SU-DHL-6 (cell line): Measurements from ENCODE around the gene OSBPL10.
A peak's percentile ranks its signal among the peaks of the same experiment; 100 is the strongest.

Source experiments
- H2AFZ ChIP-seq: fragments of 200-600 bp; sonication (generic); 2 replicates; pipeline ENCODE4 v1.6.1; 2014; ENCODE audit warnings: low read depth, mild to moderate bottlenecking, moderate library complexity, mixed read lengths, antibody characterized with exemption, low read length; ENCODE audit not compliant: severe bottlenecking
- H3F3A ChIP-seq: fragments of 200-600 bp; shearing (Covaris generic); 2 replicates; pipeline ENCODE4 v1.6.0; 2016; ENCODE audit warnings: antibody characterized with exemption, mild to moderate bottlenecking; ENCODE audit not compliant: insufficient read depth
- H3K27ac ChIP-seq: fragments of 200-600 bp; sonication (generic); 2 replicates; pipeline ENCODE4 v1.5.1; 2016; ENCODE audit warnings: low read depth, mild to moderate bottlenecking, low read length, moderate library complexity, mixed read lengths
- H3K27me3 ChIP-seq: fragments of 200-600 bp; sonication (generic), shearing (Covaris generic); 2 replicates; pipeline ENCODE4 v1.6.0; 2014; ENCODE audit warnings: mild to moderate bottlenecking, low read length
- H3K36me3 ChIP-seq: fragments of 200-600 bp; sonication (generic); 2 replicates; pipeline ENCODE4 v1.6.1; 2014; ENCODE audit warnings: mild to moderate bottlenecking, low read length, mixed read lengths
- H3K4me2 ChIP-seq: fragments of 300-600, 200-600 bp; shearing (Covaris generic), sonication (generic); 2 replicates; pipeline ENCODE4 v1.6.0; 2014; ENCODE audit warnings: low read length, low read depth, mild to moderate bottlenecking; ENCODE audit not compliant: poor library complexity, severe bottlenecking
- H3K4me3 ChIP-seq: fragments of 200-600 bp; sonication (generic); 2 replicates; pipeline ENCODE4 v1.5.1; 2014; ENCODE audit warnings: antibody characterized with exemption, low read length, mild to moderate bottlenecking, mixed read lengths; ENCODE audit not compliant: insufficient read depth, poor library complexity, severe bottlenecking
- H3K79me2 ChIP-seq: fragments of 200-600 bp; sonication (generic); 2 replicates; pipeline ENCODE4 v1.6.1; 2014; ENCODE audit warnings: mild to moderate bottlenecking, low read length, moderate library complexity; ENCODE audit not compliant: insufficient read depth
- H3K9ac ChIP-seq: fragments of 200-600 bp; sonication (generic); 2 replicates; pipeline ENCODE4 v1.7.0; 2014; ENCODE audit warnings: mild to moderate bottlenecking, low read length
- H3K9me2 ChIP-seq: fragments of 200-600 bp; sonication (generic); replicated peaks from 2 replicates; pipeline ENCODE4 v1.6.1; 2014; ENCODE audit warnings: low read length; ENCODE audit not compliant: insufficient read depth
- H3K9me3 ChIP-seq: fragments of 200-600 bp; sonication (generic); 2 replicates; pipeline ENCODE4 v1.6.1; 2014; ENCODE audit warnings: low read length, mixed read lengths; ENCODE audit not compliant: insufficient read depth
- H4K20me1 ChIP-seq: fragments of 200-600 bp; sonication (generic); 2 replicates; pipeline ENCODE4 v1.6.1; 2014; ENCODE audit warnings: low read depth, mild to moderate bottlenecking, antibody characterized with exemption, low read length, moderate library complexity, mixed read lengths
- EZH2phosphoT487 ChIP-seq: fragments of 200-600 bp; sonication (generic), shearing (Covaris generic); conservative IDR thresholded peaks from 2 replicates; pipeline ENCODE4 v1.6.1; 2018; ENCODE audit warnings: mild to moderate bottlenecking, antibody characterized with exemption, low read length, moderate library complexity, mixed read lengths
- TF ChIP-seq, protein P1 (sequence below): fragments of 200-600 bp; sonication (generic); IDR thresholded peaks from one replicate; pipeline ENCODE4 v1.5.1; 2017; ENCODE audit warnings: antibody characterized with exemption, mild to moderate bottlenecking, low read length, moderate library complexity; ENCODE audit not compliant: insufficient read depth, poor library complexity, severe bottlenecking

OSBPL10 gene

GRCh38 chr3:31958701-31959152 lies 22.3 kb downstream of the OSBPL10 start:
- Histone ChIP-seq H3F3A (peaks cover 72% of the 10 kb centered on the region), H3K9ac (peak overlapping the region; percentile 64), H3K9me2 (no peaks in the 10 kb centered on the region), H3K27me3 (no peaks in the 10 kb centered on the region), H3K79me2 (peaks cover 97% of the 10 kb centered on the region), H3K36me3 (peaks cover 10% of the 10 kb centered on the region; the same call in 1 of the 2 replicates), H4K20me1 (no peaks in the 10 kb centered on the region), H3K9me3 (peaks cover 11% of the 10 kb centered on the region; the same call in 1 of the 2 replicates), H3K27ac (peak overlapping the region; percentile 98), H2AFZ (no peak overlapping the region), H3K4me2 (peak overlapping the region; percentile 95), H3K4me3 (peak overlapping the region; percentile 52)
- TF ChIP-seq EZH2phosphoT487: no peak
- TF ChIP-seq, protein P1, sequence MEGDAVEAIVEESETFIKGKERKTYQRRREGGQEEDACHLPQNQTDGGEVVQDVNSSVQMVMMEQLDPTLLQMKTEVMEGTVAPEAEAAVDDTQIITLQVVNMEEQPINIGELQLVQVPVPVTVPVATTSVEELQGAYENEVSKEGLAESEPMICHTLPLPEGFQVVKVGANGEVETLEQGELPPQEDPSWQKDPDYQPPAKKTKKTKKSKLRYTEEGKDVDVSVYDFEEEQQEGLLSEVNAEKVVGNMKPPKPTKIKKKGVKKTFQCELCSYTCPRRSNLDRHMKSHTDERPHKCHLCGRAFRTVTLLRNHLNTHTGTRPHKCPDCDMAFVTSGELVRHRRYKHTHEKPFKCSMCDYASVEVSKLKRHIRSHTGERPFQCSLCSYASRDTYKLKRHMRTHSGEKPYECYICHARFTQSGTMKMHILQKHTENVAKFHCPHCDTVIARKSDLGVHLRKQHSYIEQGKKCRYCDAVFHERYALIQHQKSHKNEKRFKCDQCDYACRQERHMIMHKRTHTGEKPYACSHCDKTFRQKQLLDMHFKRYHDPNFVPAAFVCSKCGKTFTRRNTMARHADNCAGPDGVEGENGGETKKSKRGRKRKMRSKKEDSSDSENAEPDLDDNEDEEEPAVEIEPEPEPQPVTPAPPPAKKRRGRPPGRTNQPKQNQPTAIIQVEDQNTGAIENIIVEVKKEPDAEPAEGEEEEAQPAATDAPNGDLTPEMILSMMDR: no peak

- no peak overlapping the region for H2AFZ ChIP-seq
- peaks cover 11% of the 10 kb centered on the region; the same call in 1 of the 2 replicates for H3K9me3 ChIP-seq
- TF ChIP-seq, protein P1: no peak
- TF ChIP-seq EZH2phosphoT487: no peak
- H3K4me2 ChIP-seq: peak overlapping the region; percentile 95
- H3K9ac ChIP-seq: peak overlapping the region; percentile 64
- no peaks in the 10 kb centered on the region for H3K27me3 ChIP-seq
- peaks cover 80% of the 10 kb centered on the region for H3K79me2 ChIP-seq
- peaks cover 71% of the 10 kb centered on the region for H3F3A ChIP-seq
- no peaks in the 10 kb centered on the region for H3K9me2 ChIP-seq
- peak overlapping the region; percentile 11 for H3K4me3 ChIP-seq
- H4K20me1 ChIP-seq: no peaks in the 10 kb centered on the region
- peaks cover 10% of the 10 kb centered on the region; the same call in 1 of the 2 replicates for H3K36me3 ChIP-seq
- peak overlapping the region; percentile 98 for H3K27ac ChIP-seq
These were observed 24.0 kb downstream of the OSBPL10 start for GRCh38 chr3:31957106-31957505.

- Histone ChIP-seq H3K9me3 (peaks cover 11% of the 10 kb centered on the region; the same call in 1 of the 2 replicates), H3K9ac (no peak overlapping the region), H3K79me2 (peaks cover 79% of the 10 kb centered on the region), H3K4me3 (peak overlapping the region; percentile 7), H4K20me1 (no peaks in the 10 kb centered on the region), H2AFZ (no peak overlapping the region), H3K4me2 (peak overlapping the region; percentile 94), H3K9me2 (no peaks in the 10 kb centered on the region), H3K36me3 (peaks cover 10% of the 10 kb centered on the region; the same call in 1 of the 2 replicates), H3F3A (peaks cover 68% of the 10 kb centered on the region), H3K27me3 (no peaks in the 10 kb centered on the region), H3K27ac (peak overlapping the region; percentile 95)
- TF ChIP-seq, protein P1: no peak
- no peak for TF ChIP-seq EZH2phosphoT487
These were observed 25.5 kb downstream of the OSBPL10 start for GRCh38 chr3:31955581-31955980.
